HG03460 (cell line): ENCODE measurements around the gene ZNF385D.

Experiments
- ATAC-seq: cut with Tn5 transposase; IDR thresholded peaks from one replicate; pipeline ENCODE4 v1.9.1; 2021; ENCODE audit not compliant: unreplicated experiment

ZNF385D gene

GRCh38 chr3:21462141-21462540, 288.9 kb downstream of the ZNF385D start:
- no peak for ATAC-seq

GRCh38 chr3:21457084-21457483, 293.9 kb downstream of the ZNF385D start:
- ATAC-seq: no peak

GRCh38 chr3:21449738-21450137, 301.3 kb downstream of the ZNF385D start:
- ATAC-seq: no peak

- ATAC-seq: no peak
Observed at GRCh38 chr3:21447476-21448151, 303.4 kb downstream of the ZNF385D start.

- no peak for ATAC-seq
Observed at GRCh38 chr3:21446945-21447475, 304.0 kb downstream of the ZNF385D start.

- ATAC-seq: peak; percentile 59
Observed at GRCh38 chr3:21446027-21446426, 305.0 kb downstream of the ZNF385D start.

- ATAC-seq: no peak
Observed at GRCh38 chr3:21441821-21442220, 309.2 kb downstream of the ZNF385D start.

GRCh38 chr3:21436835-21437234, 314.2 kb downstream of the ZNF385D start:
- ATAC-seq: no peak

- no peak for ATAC-seq
Observed at GRCh38 chr3:21435871-21436270, 315.1 kb downstream of the ZNF385D start.

GRCh38 chr3:21434310-21434709, 316.7 kb downstream of the ZNF385D start:
- no peak for ATAC-seq

GRCh38 chr3:21433751-21434150, 317.3 kb downstream of the ZNF385D start:
- ATAC-seq: no peak

GRCh38 chr3:21426920-21427319, 324.1 kb downstream of the ZNF385D start:
- ATAC-seq: no peak

GRCh38 chr3:21425715-21426114, 325.3 kb downstream of the ZNF385D start:
- ATAC-seq: no peak

GRCh38 chr3:21421096-21421495, 329.9 kb downstream of the ZNF385D start:
- no peak for ATAC-seq

- no peak for ATAC-seq
Observed at GRCh38 chr3:21417991-21418390, 333.0 kb downstream of the ZNF385D start.

- no peak for ATAC-seq
Observed at GRCh38 chr3:21414506-21414905, 336.5 kb downstream of the ZNF385D start.

- no peak for ATAC-seq
Observed at GRCh38 chr3:21411058-21411457, 340.0 kb downstream of the ZNF385D start.

- no peak for ATAC-seq
Observed at GRCh38 chr3:21409401-21409800, 341.6 kb downstream of the ZNF385D start.

- no peak for ATAC-seq
Observed at GRCh38 chr3:21407743-21408142, 343.3 kb downstream of the ZNF385D start.

GRCh38 chr3:21405671-21406667, 345.0 kb downstream of the ZNF385D start:
- ATAC-seq: no peak

GRCh38 chr3:21398461-21398860, 352.5 kb downstream of the ZNF385D start:
- ATAC-seq: no peak
